GM19025 (cell line): ENCODE results near the gene KRTAP12-2.

ENCODE experiments used
- ATAC-seq: cut with Tn5 transposase; IDR thresholded peaks from one replicate; pipeline ENCODE4 v1.9.1; 2021; ENCODE audit warnings: mild to moderate bottlenecking, low read depth, moderate library complexity; ENCODE audit not compliant: unreplicated experiment

KRTAP12-2 gene

GRCh38 chr21:44666401-44667320, at the start of gene KRTAP12-2:
KRTAP12-2 (minus strand) TSS chr21:44666927; CDS start chr21:44666886, 41 bp downstream.
- no peak for ATAC-seq

- ATAC-seq: no peak
These were observed 48.2 kb upstream of the KRTAP12-2 start for GRCh38 chr21:44714905-44715304.

GRCh38 chr21:44713846-44714245, 47.1 kb upstream of the KRTAP12-2 start:
- ATAC-seq: no peak

- no peak for ATAC-seq
These were observed 46.4 kb upstream of the KRTAP12-2 start for GRCh38 chr21:44713130-44713529.

- ATAC-seq: no peak
These were observed 45.7 kb upstream of the KRTAP12-2 start for GRCh38 chr21:44712203-44713028.

- no peak for ATAC-seq
These were observed 44.8 kb upstream of the KRTAP12-2 start, which contains the start of gene TSPEAR for GRCh38 chr21:44711327-44712202. TSPEAR (minus strand) TSS chr21:44711572; CDS start chr21:44711514, 58 bp downstream.

- ATAC-seq: no peak
These were observed 44.1 kb upstream of the KRTAP12-2 start for GRCh38 chr21:44710756-44711326.

GRCh38 chr21:44710294-44710665, 43.6 kb upstream of the KRTAP12-2 start:
- no peak for ATAC-seq

- ATAC-seq: no peak
These were observed 42.9 kb upstream of the KRTAP12-2 start for GRCh38 chr21:44709426-44710293.

GRCh38 chr21:44708866-44709425, 42.2 kb upstream of the KRTAP12-2 start:
- no peak for ATAC-seq

GRCh38 chr21:44708213-44708865, 41.6 kb upstream of the KRTAP12-2 start:
- ATAC-seq: no peak

GRCh38 chr21:44706706-44707581, 40.2 kb upstream of the KRTAP12-2 start:
- no peak for ATAC-seq

GRCh38 chr21:44706026-44706705, 39.4 kb upstream of the KRTAP12-2 start:
- ATAC-seq: no peak

- no peak for ATAC-seq
These were observed 37.9 kb upstream of the KRTAP12-2 start for GRCh38 chr21:44704636-44705001.

- ATAC-seq: no peak
These were observed 37.3 kb upstream of the KRTAP12-2 start for GRCh38 chr21:44703731-44704635.
